MCF 10A (cell line): ENCODE measurements around the gene BMPR1A. TPM values are rescaled to one million over a fixed set of nuclear protein-coding genes. Genes with fewer than 3 reads are reported as not detected.

Experiments
- BruUV-seq: library from RNA; stranded (reverse); fragments of 400-500 nt; replicated peaks from 2 replicates; lab custom pipeline; 2021; lab: Mats Ljungman, UMichigan
- CTCF ChIA-PET: fragments of 300-600 bp; sonication (Branson Sonifier 250); formaldehyde crosslinking; extraction: SDS; loops from one replicate; lab custom pipeline; 2021; ENCODE audit warnings: antibody characterized with exemption, inconsistent platforms; lab: Yijun Ruan, JAX
- POLR2A ChIA-PET: fragments of 300-600, 350-650 bp; sonication (Branson Sonifier 250); formaldehyde crosslinking; extraction: SDS; loops from one replicate; lab custom pipeline; 2020; ENCODE audit warnings: antibody characterized with exemption, inconsistent platforms; lab: Yijun Ruan, JAX
- DNase-seq: peaks from one replicate; pipeline ENCODE4 v3.0.0-alpha.2; 2018; ENCODE audit not compliant: unreplicated experiment
- H3K27ac Mint-ChIP-seq: one replicate; pipeline ENCODE4 v1.8.0; 2022; ENCODE audit warnings: mild to moderate bottlenecking, low read depth, mixed read lengths; ENCODE audit not compliant: unreplicated experiment
- H3K27me3 Mint-ChIP-seq: one replicate; pipeline ENCODE4 v1.8.0; 2022; ENCODE audit warnings: mixed read lengths; ENCODE audit not compliant: insufficient read depth, unreplicated experiment
- H3K36me3 Mint-ChIP-seq: one replicate; pipeline ENCODE4 v1.8.0; 2022; ENCODE audit warnings: mild to moderate bottlenecking, moderate library complexity, mixed read lengths; ENCODE audit not compliant: insufficient read depth, unreplicated experiment
- H3K4me1 Mint-ChIP-seq: one replicate; pipeline ENCODE4 v1.8.0; 2022; ENCODE audit warnings: mixed read lengths; ENCODE audit not compliant: insufficient read depth, unreplicated experiment
- H3K4me3 Mint-ChIP-seq: one replicate; pipeline ENCODE4 v1.8.0; 2022; ENCODE audit warnings: mild to moderate bottlenecking, moderate library complexity, mixed read lengths; ENCODE audit not compliant: unreplicated experiment
- H3K9me3 Mint-ChIP-seq: one replicate; pipeline ENCODE4 v1.8.0; 2022; ENCODE audit warnings: mixed read lengths; ENCODE audit not compliant: unreplicated experiment
- intact Hi-C: fragments of 100-400 bp; cut with micrococcal nuclease; formaldehyde crosslinking; loops from 2 replicates; pipeline ENCODE4 v1.14.1; 2022
- total RNA-seq: library from RNA; stranded (reverse); gene quantifications from 2 replicates; pipeline ENCODE4 v1.2.3, GENCODE V29; 2022
- TF ChIP-seq, protein P1 (sequence below): fragments of 200-600 bp; IDR thresholded peaks from one replicate; pipeline ENCODE4 v1.8.0; 2022; ENCODE audit warnings: antibody characterized with exemption, mild to moderate bottlenecking; ENCODE audit not compliant: unreplicated experiment

Gene BMPR1A
- total RNA-seq, 1 experiment from 2014 or later = 27.3 TPM

DNA sequence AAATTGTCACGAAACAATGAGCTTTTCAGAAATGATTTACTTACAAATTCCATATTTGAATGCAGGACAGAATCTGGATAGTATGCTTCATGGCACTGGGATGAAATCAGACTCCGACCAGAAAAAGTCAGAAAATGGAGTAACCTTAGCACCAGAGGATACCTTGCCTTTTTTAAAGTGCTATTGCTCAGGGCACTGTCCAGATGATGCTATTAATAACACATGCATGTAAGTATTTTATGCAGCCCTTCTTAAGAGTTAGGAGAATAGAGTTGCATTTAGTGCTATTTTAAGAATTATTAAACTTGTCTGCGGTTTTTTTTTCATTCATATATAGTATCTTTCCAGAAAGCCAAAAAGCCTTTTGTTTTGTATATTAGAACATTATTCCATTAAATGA lies 133.6 kb downstream of the BMPR1A start:
- Mint-ChIP-seq H3K9me3 (no peaks in the 10 kb centered on the region), H3K27ac (no peak overlapping the region), H3K27me3 (no peaks in the 10 kb centered on the region), H3K4me3 (no peak overlapping the region), H3K4me1 (no peaks in the 10 kb centered on the region), H3K36me3 (peaks cover 27% of the 10 kb centered on the region)
- ChIA-PET CTCF (interaction anchor here (0.6 to 0.9 kb wide), 3 partner anchors 9 to 149 kb away, joined by 3 read pairs; no protein-coding TSS in a partner anchor), POLR2A (interaction anchor here (0.7 to 1.2 kb wide), 4 partner anchors 10 to 182 kb away, joined by 3 to 6 read pairs (median 4); no protein-coding TSS in a partner anchor)
- DNase-seq = no peak
- BruUV-seq = no TSS peak
- intact Hi-C loops = no loop called here
- TF ChIP-seq, protein P1, sequence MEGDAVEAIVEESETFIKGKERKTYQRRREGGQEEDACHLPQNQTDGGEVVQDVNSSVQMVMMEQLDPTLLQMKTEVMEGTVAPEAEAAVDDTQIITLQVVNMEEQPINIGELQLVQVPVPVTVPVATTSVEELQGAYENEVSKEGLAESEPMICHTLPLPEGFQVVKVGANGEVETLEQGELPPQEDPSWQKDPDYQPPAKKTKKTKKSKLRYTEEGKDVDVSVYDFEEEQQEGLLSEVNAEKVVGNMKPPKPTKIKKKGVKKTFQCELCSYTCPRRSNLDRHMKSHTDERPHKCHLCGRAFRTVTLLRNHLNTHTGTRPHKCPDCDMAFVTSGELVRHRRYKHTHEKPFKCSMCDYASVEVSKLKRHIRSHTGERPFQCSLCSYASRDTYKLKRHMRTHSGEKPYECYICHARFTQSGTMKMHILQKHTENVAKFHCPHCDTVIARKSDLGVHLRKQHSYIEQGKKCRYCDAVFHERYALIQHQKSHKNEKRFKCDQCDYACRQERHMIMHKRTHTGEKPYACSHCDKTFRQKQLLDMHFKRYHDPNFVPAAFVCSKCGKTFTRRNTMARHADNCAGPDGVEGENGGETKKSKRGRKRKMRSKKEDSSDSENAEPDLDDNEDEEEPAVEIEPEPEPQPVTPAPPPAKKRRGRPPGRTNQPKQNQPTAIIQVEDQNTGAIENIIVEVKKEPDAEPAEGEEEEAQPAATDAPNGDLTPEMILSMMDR = no peak

DNA sequence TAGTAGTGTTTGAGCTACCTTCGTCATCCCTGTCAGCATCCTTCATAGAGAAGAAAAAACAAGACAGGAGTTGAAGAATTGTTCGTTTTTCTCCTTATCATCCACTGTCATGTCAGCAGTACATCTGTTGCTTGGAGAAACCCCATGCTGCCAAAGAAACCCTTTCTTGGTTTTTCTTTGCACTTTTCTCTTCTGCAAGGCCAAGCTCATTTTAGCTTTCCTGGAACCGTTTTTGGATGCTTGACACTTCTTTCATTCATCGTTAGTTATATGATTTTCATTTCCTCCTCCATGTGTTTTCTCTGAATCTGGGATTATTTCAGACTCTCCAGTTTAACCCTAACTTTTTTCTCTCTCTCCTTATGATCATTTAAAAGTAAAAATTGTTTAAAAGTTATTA lies 142.1 kb downstream of the BMPR1A start:
- DNase-seq = no peak
- Mint-ChIP-seq H3K9me3 (no peaks in the 10 kb centered on the region), H3K27me3 (no peaks in the 10 kb centered on the region), H3K27ac (no peak overlapping the region), H3K36me3 (peaks cover 26% of the 10 kb centered on the region), H3K4me3 (no peak overlapping the region), H3K4me1 (no peaks in the 10 kb centered on the region)
- no TSS peak for BruUV-seq
- intact Hi-C loops = loop anchor here (5.0 kb wide), 2 partner anchors 141 to 251 kb away; partner anchors contain the start of gene BMPR1A
- POLR2A ChIA-PET = interaction anchor here (0.7 kb wide), 1 partner anchor 143 kb away, joined by 4 read pairs; no protein-coding TSS in a partner anchor
- CTCF ChIA-PET = interaction anchor here (0.6 to 5.9 kb wide), 16 partner anchors 9 to 439 kb away, joined by 3 to 54 read pairs (median 4); partner anchors contain the start of gene BMPR1A
- TF ChIP-seq, protein P1 = no peak

DNA sequence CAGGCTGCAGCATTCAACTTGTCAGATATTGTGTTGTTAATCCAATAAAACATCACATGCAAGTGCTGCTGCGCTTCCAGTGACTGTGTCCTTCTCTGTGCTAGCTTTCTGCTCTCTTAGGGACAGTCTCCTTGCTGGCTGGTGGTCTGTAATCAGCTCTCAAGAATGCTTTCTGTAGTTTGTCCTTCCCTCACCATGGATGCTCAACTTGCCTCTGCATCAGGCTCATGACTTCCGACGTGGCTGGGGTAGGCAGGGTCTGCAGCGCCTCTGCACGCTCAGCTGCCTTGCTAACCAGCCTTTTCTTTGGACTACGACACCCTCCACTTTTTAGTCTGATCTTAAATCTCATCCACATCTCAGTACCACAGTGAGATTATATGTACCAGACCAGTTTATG lies 142.7 kb downstream of the BMPR1A start:
- no peaks in the 10 kb centered on the region for H3K4me1 Mint-ChIP-seq
- no peak for DNase-seq
- POLR2A ChIA-PET = interaction anchor here (0.7 to 1.4 kb wide), 3 partner anchors 143 to 191 kb away, joined by 3 to 4 read pairs (median 3); no protein-coding TSS in a partner anchor
- TF ChIP-seq, protein P1 = no peak
- CTCF ChIA-PET = interaction anchor here (0.6 to 5.9 kb wide), 18 partner anchors 10 to 440 kb away, joined by 3 to 54 read pairs (median 4); partner anchors contain the start of gene BMPR1A
- H3K27ac Mint-ChIP-seq = no peak overlapping the region
- H3K27me3 Mint-ChIP-seq = no peaks in the 10 kb centered on the region
- intact Hi-C loops = loop anchor here (1.0 to 5.0 kb wide), 5 partner anchors 142 to 252 kb away; partner anchors contain the start of gene BMPR1A
- H3K4me3 Mint-ChIP-seq = no peak overlapping the region
- H3K9me3 Mint-ChIP-seq = no peaks in the 10 kb centered on the region
- no TSS peak for BruUV-seq
- H3K36me3 Mint-ChIP-seq = peaks cover 32% of the 10 kb centered on the region

DNA sequence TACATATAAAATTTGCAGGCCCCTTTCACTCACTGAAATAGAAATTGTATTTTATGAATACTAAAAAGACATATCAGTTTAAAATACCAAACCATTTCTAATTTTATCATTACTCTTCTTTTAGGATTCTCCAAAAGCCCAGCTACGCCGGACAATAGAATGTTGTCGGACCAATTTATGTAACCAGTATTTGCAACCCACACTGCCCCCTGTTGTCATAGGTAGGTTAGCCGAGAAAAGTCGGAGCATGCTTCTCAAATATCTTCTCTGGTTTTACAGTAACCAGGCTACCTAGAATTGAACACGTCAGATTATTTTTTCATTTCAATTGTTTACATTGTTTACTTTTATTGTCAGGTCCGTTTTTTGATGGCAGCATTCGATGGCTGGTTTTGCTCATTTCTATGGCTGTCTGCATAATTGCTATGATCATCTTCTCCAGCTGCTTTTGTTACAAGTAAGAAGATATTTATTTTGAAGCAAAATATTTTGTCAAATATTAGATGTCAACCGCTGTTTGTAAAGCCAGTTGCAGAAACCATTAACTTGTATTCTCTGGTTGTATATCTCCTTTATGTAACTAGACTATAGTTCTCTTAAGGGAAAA lies 143.4 kb downstream of the BMPR1A start:
- H3K27ac Mint-ChIP-seq = no peak overlapping the region
- ChIA-PET CTCF (interaction anchor here (0.6 to 5.9 kb wide), 15 partner anchors 10 to 452 kb away, joined by 3 to 54 read pairs (median 6); no protein-coding TSS in a partner anchor), POLR2A (interaction anchor here (1.1 to 1.4 kb wide), 3 partner anchors 10 to 192 kb away, joined by 3 read pairs; no protein-coding TSS in a partner anchor)
- H3K36me3 Mint-ChIP-seq = peaks cover 33% of the 10 kb centered on the region
- H3K9me3 Mint-ChIP-seq = no peaks in the 10 kb centered on the region
- DNase-seq = peak; percentile 75
- TF ChIP-seq, protein P1 = peak; percentile 63
- no TSS peak for BruUV-seq
- H3K27me3 Mint-ChIP-seq = no peaks in the 10 kb centered on the region
- intact Hi-C loops = loop anchor here (1.0 to 5.0 kb wide), 6 partner anchors 142 to 377 kb away; partner anchors contain the start of genes BMPR1A and WAPL
- H3K4me1 Mint-ChIP-seq = no peaks in the 10 kb centered on the region
- no peak overlapping the region for H3K4me3 Mint-ChIP-seq
